Measurements from ENCODE around the gene APOB.

- TF ChIP-seq CTCF (conservative IDR thresholded peaks at IDR 0.05; ENCODE audit: low read depth, low read length) (no peak), EZH2 (IDR thresholded peaks at IDR 0.05; ENCODE audit: low read length, unreplicated experiment) (no peak), EZH2phosphoT487 (IDR thresholded peaks at IDR 0.05; ENCODE audit: borderline replicate concordance, low read length) (no peak)
Measured at GRCh38 chr2:21024198-21024597, 19.7 kb downstream of the APOB start.

Data from PC-3 (cell line).